HepG2 (cell line): ENCODE measurements around the gene KRTAP10-2. TPM values are rescaled to one million over a fixed set of nuclear protein-coding genes. Genes with fewer than 3 reads are reported as not detected.

Experiments
- CBFB ChIP-seq: sonication (generic); formaldehyde crosslinking; IDR thresholded peaks from 2 replicates; pipeline ENCODE4 v1.4.0; 2020; ENCODE audit warnings: missing genetic modification reagents
- CREB1 ChIP-seq, 2 experiments: fragments of 450-650 bp in 1 of 2; IDR thresholded peaks; 2 replicates each; pipeline ENCODE4 v1.6.1; 2016 to 2017; ENCODE audit warnings: control low read depth in 1 of 2, mild to moderate bottlenecking in 1 of 2, missing compliant biosample characterization in 1 of 2, missing genetic modification characterization in 1 of 2
- EED ChIP-seq: sonication (generic); formaldehyde crosslinking; IDR thresholded peaks from 2 replicates; pipeline ENCODE4 v1.5.0; 2020; ENCODE audit warnings: mild to moderate bottlenecking, missing genetic modification reagents
- ETV5 ChIP-seq: IDR thresholded peaks from 2 replicates; pipeline ENCODE4 v1.6.1; 2018; ENCODE audit warnings: missing biosample characterization, missing genetic modification reagents, inconsistent platforms, borderline replicate concordance
- HNF4A ChIP-seq: sonication (generic); formaldehyde crosslinking; IDR thresholded peaks from 2 replicates; pipeline ENCODE4 v1.4.0; 2020; ENCODE audit warnings: missing genetic modification reagents
- ISL2 ChIP-seq: sonication (generic); formaldehyde crosslinking; IDR thresholded peaks from 2 replicates; pipeline ENCODE4 v1.5.0; 2020; ENCODE audit warnings: missing genetic modification reagents
- MTF2 ChIP-seq: sonication (generic); formaldehyde crosslinking; IDR thresholded peaks from 2 replicates; pipeline ENCODE4 v1.5.0; 2020; ENCODE audit warnings: missing genetic modification reagents, borderline replicate concordance
- NR2F6 ChIP-seq, 2 experiments: IDR thresholded peaks; 2 replicates each; pipeline ENCODE4 v1.6.1; 2016; ENCODE audit warnings: antibody characterized with exemption in 1 of 2, mild to moderate bottlenecking in 1 of 2
- NRL ChIP-seq: sonication (generic); formaldehyde crosslinking; IDR thresholded peaks from 2 replicates; pipeline ENCODE4 v1.5.0; 2020; ENCODE audit warnings: missing genetic modification reagents, mild to moderate bottlenecking, moderate library complexity, borderline replicate concordance
- PITX1 ChIP-seq: sonication (generic); formaldehyde crosslinking; IDR thresholded peaks from 2 replicates; pipeline ENCODE4 v1.5.1; 2020; ENCODE audit warnings: mild to moderate bottlenecking, missing genetic modification reagents
- RORA ChIP-seq: sonication (generic); formaldehyde crosslinking; IDR thresholded peaks from 2 replicates; pipeline ENCODE4 v1.5.0; 2020; ENCODE audit warnings: mild to moderate bottlenecking, missing genetic modification reagents, moderate library complexity
- SMAD3 ChIP-seq: sonication (generic); formaldehyde crosslinking; IDR thresholded peaks from 2 replicates; pipeline ENCODE4 v1.4.0; 2020; ENCODE audit warnings: missing genetic modification reagents
- SMC3 ChIP-seq: IDR thresholded peaks from 2 replicates; pipeline ENCODE4 v1.6.1; 2011; ENCODE audit warnings: low read length, improper control_type of control experiment
- TARDBP ChIP-seq: sonication (generic); formaldehyde crosslinking; IDR thresholded peaks from 2 replicates; pipeline ENCODE4 v1.8.0; 2022; ENCODE audit warnings: mild to moderate bottlenecking, missing genetic modification reagents
- TGIF2 ChIP-seq: IDR thresholded peaks from 2 replicates; pipeline ENCODE4 v1.6.1; 2016; ENCODE audit warnings: control low read depth, missing compliant biosample characterization
- ZNF3 ChIP-seq: IDR thresholded peaks from 2 replicates; pipeline ENCODE4 v1.7.0; 2017; ENCODE audit warnings: inconsistent platforms
- ZNF329 ChIP-seq: sonication (generic); formaldehyde crosslinking; IDR thresholded peaks from 2 replicates; pipeline ENCODE4 v1.9.0; 2021; ENCODE audit warnings: low read depth, mild to moderate bottlenecking, missing genetic modification reagents
- ZNF713 ChIP-seq: sonication (generic); formaldehyde crosslinking; IDR thresholded peaks from 2 replicates; pipeline ENCODE4 v1.4.0; 2020; ENCODE audit warnings: mild to moderate bottlenecking, missing genetic modification reagents
- ZNF776 ChIP-seq: sonication (generic); formaldehyde crosslinking; IDR thresholded peaks from 2 replicates; pipeline ENCODE4 v1.4.0; 2020; ENCODE audit warnings: mild to moderate bottlenecking, missing genetic modification reagents
- ZSCAN31 ChIP-seq: sonication (generic); formaldehyde crosslinking; IDR thresholded peaks from 2 replicates; pipeline ENCODE4 v1.5.0; 2020; ENCODE audit warnings: low read depth, mild to moderate bottlenecking, missing genetic modification reagents
- ZSCAN9 ChIP-seq: IDR thresholded peaks from 2 replicates; pipeline ENCODE4 v1.6.1; 2016; ENCODE audit warnings: borderline replicate concordance
- polyA plus RNA-seq, 8 experiments: library from polyadenylated mRNA; depleted of rRNA in 3 of 8; stranded (reverse) in 7 of 8; unstranded in 1 of 8; fragments of >200 nt; fragmentation: Illumina TruSeq in 4 of 8; extraction: Trizol in 4 of 8; gene quantifications; 2 replicates each; pipeline versions ENCODE4 v1.2.1 to v1.2.3, GENCODE V29; 2011 to 2016; ENCODE audit warnings: low read depth in 4 of 8, missing spikeins in 1 of 8, mixed read lengths in 1 of 8; ENCODE audit not compliant: insufficient read depth in 1 of 8
- total RNA-seq, 5 experiments: library from RNA; depleted of rRNA; stranded (reverse); fragments of >200 nt; fragmentation: Illumina TruSeq; extraction: Trizol; gene quantifications; 2 replicates each; pipeline ENCODE4 v1.2.3, GENCODE V29; 2016; ENCODE audit warnings: low read depth in 1 of 5
- TF ChIP-seq, protein P1 (sequence below): sonication (generic); formaldehyde crosslinking; IDR thresholded peaks from 2 replicates; pipeline ENCODE4 v1.5.0; 2020; ENCODE audit warnings: missing genetic modification reagents
- TF ChIP-seq, protein P2 (sequence below): IDR thresholded peaks from 2 replicates; pipeline ENCODE4 v1.6.1; 2012; ENCODE audit warnings: inconsistent platforms
- TF ChIP-seq, protein P3 (sequence below): sonication (generic); formaldehyde crosslinking; IDR thresholded peaks from 2 replicates; pipeline ENCODE4 v1.4.0; 2020; ENCODE audit warnings: missing genetic modification reagents

KRTAP10-2 gene
- total and polyA plus RNA-seq, 2 of the 13 experiments (the other 11 are each of a cell fraction or from before 2014, with no cell fraction given) = not detected

DNA sequence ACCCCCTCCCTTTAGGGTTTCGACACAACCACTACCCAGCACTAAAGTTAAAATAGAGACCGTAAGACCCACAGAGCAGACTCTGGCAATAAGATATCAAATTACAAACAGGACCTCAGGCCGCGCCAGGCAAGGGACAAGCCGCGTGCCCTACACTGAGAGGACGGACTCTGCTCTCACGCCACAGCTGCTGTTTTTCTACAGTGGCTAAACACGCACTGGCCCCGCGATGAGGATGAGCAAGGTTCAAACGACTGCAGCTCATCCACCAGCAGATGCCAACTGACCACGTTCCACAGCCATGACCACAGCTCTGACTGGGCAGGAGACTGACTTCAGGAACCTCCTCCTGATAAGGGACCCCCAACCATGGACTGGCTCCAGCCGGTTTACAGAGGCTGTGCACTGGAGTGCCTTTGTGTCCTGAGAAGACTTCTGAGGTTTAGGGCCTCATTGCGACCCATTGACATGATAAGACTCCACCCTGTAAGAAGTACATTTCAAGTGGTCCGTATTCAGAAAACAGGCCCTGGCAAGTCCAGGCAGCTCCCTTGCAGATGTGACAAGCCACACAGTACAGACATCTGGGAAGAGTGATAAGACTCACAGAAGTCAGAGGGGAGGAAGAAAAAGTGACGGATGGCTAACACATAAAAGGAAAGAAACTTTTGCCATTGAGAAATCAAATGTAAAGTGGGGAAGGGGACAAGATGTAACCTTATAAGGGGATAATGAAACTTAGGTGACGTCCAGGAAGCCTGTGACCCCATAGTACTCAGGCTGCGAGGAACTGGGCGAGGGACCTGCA is 42.5 kb upstream of the KRTAP10-2 start (continued):
- TF ChIP-seq, protein P1, sequence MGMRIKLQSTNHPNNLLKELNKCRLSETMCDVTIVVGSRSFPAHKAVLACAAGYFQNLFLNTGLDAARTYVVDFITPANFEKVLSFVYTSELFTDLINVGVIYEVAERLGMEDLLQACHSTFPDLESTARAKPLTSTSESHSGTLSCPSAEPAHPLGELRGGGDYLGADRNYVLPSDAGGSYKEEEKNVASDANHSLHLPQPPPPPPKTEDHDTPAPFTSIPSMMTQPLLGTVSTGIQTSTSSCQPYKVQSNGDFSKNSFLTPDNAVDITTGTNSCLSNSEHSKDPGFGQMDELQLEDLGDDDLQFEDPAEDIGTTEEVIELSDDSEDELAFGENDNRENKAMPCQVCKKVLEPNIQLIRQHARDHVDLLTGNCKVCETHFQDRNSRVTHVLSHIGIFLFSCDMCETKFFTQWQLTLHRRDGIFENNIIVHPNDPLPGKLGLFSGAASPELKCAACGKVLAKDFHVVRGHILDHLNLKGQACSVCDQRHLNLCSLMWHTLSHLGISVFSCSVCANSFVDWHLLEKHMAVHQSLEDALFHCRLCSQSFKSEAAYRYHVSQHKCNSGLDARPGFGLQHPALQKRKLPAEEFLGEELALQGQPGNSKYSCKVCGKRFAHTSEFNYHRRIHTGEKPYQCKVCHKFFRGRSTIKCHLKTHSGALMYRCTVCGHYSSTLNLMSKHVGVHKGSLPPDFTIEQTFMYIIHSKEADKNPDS (CRISPR knock-in tag) = no peak
- TF ChIP-seq, protein P2, sequence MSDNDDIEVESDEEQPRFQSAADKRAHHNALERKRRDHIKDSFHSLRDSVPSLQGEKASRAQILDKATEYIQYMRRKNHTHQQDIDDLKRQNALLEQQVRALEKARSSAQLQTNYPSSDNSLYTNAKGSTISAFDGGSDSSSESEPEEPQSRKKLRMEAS = peak; percentile 92
- TF ChIP-seq MTF2 (no peak), ZNF329 (CRISPR knock-in tag) (no peak), CREB1 (IDR thresholded peaks at IDR 0.05) (no peak), CREB1 (CRISPR knock-in tag; IDR thresholded peaks at IDR 0.05) (no peak), ETV5 (CRISPR knock-in tag) (peak; percentile 23; the same call in 1 of the 2 replicates), ZNF776 (no peak), PITX1 (CRISPR knock-in tag) (peak; percentile 87), TARDBP (peak; percentile 74), TGIF2 (CRISPR knock-in tag) (peak; percentile 29; the same call in 1 of the 2 replicates), ZSCAN9 (CRISPR knock-in tag) (peak; percentile 68; the same call in 1 of the 2 replicates), ZSCAN31 (peak; percentile 73), CBFB (0 out of 2 replicates have a peak, but pooled peaks have one; percentile 33), NRL (CRISPR knock-in tag) (peak; percentile 84; the same call in 1 of the 2 replicates), SMAD3 (CRISPR knock-in tag) (no peak), NR2F6 (IDR thresholded peaks at IDR 0.05) (no peak), NR2F6 (CRISPR knock-in tag; IDR thresholded peaks at IDR 0.05) (peak; percentile 65), EED (CRISPR knock-in tag) (peak; percentile 46; the same call in 1 of the 2 replicates), SMC3 (no peak), ISL2 (CRISPR knock-in tag) (peak; percentile 51), RORA (CRISPR knock-in tag) (no peak), ZNF713 (CRISPR knock-in tag) (no peak), HNF4A (peak; percentile 98), ZNF3 (no peak)
- TF ChIP-seq, protein P3, sequence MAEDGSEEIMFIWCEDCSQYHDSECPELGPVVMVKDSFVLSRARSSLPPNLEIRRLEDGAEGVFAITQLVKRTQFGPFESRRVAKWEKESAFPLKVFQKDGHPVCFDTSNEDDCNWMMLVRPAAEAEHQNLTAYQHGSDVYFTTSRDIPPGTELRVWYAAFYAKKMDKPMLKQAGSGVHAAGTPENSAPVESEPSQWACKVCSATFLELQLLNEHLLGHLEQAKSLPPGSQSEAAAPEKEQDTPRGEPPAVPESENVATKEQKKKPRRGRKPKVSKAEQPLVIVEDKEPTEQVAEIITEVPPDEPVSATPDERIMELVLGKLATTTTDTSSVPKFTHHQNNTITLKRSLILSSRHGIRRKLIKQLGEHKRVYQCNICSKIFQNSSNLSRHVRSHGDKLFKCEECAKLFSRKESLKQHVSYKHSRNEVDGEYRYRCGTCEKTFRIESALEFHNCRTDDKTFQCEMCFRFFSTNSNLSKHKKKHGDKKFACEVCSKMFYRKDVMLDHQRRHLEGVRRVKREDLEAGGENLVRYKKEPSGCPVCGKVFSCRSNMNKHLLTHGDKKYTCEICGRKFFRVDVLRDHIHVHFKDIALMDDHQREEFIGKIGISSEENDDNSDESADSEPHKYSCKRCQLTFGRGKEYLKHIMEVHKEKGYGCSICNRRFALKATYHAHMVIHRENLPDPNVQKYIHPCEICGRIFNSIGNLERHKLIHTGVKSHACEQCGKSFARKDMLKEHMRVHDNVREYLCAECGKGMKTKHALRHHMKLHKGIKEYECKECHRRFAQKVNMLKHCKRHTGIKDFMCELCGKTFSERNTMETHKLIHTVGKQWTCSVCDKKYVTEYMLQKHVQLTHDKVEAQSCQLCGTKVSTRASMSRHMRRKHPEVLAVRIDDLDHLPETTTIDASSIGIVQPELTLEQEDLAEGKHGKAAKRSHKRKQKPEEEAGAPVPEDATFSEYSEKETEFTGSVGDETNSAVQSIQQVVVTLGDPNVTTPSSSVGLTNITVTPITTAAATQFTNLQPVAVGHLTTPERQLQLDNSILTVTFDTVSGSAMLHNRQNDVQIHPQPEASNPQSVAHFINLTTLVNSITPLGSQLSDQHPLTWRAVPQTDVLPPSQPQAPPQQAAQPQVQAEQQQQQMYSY (CRISPR knock-in tag) = 0 out of 2 replicates have a peak, but pooled peaks have one; percentile 40
